GM18868 (cell line): Measurements from ENCODE around the gene KRTAP19-8.
A peak's percentile ranks its signal among the peaks of the same experiment; 100 is the strongest.

Source experiments
- ATAC-seq: cut with Tn5 transposase; IDR thresholded peaks from one replicate; pipeline ENCODE4 v1.9.1; 2021; ENCODE audit warnings: mild to moderate bottlenecking, moderate library complexity; ENCODE audit not compliant: unreplicated experiment

KRTAP19-8 gene

GRCh38 chr21:31012133-31013089, 25.9 kb downstream of the KRTAP19-8 start:
- ATAC-seq, result peak; percentile 62

DNA sequence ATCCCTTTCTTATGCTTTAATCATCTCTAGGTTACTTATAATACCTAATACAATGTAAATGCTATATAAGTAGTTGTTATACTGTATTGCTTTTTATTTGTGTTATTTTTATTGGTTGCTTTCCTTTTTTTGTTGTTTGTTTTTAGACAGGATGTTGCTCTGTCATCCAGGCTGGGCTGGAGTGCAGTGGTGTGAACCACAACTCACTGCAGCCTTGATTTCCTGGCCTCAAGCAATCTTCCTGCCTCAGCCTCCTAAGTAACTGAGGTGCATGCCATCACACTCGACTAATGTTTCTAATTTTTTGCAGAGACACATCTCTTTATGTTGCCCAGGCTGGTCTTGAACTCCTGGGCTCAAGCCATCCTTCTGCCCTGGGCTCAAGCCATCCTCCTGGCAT, 26.9 kb downstream of the KRTAP19-8 start:
- no peak for ATAC-seq

DNA sequence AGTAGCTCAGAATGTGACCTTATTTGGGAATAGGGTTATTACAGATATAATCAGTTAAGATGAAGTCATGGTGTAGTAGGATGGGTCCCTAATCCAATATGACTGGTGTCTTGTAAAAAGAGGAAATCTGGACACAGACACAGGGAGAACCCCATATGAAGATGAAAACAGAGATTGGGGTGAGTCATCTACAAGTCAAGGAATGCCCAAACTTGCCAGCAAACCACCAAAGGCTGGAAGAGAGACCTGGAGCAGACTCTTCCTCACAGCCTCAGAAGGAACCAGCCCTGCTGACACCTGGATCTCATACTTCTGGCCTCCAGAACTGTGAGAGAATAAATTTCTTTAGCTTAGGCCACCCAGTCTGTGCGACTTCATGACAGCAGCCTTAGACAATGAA, 29.9 kb downstream of the KRTAP19-8 start:
- ATAC-seq, result no peak

DNA sequence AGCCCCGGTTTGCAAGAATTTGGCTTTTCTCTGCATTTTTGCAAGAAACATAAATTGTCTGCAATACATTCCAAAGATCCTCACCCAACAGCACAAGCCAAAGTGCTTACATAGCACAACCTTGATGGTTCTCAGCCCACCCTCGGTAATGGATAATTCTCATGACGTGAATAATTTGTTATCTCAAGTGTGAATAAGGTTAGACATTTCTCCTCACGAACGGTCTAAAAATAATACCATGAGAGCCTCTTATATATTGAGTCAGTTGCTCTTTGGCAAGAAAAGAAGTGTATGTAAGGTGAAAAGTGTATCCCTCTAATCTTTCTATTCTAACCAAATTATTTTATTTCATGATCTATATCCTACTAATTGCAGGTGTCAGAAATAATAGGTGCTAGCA, 33.3 kb downstream of the KRTAP19-8 start:
- ATAC-seq, result no peak

GRCh38 chr21:31003471-31003870, 34.8 kb downstream of the KRTAP19-8 start:
- no peak for ATAC-seq

GRCh38 chr21:30997541-30997940, 40.7 kb downstream of the KRTAP19-8 start:
- ATAC-seq, result no peak

GRCh38 chr21:30996728-30997127, 41.5 kb downstream of the KRTAP19-8 start:
- no peak for ATAC-seq

DNA sequence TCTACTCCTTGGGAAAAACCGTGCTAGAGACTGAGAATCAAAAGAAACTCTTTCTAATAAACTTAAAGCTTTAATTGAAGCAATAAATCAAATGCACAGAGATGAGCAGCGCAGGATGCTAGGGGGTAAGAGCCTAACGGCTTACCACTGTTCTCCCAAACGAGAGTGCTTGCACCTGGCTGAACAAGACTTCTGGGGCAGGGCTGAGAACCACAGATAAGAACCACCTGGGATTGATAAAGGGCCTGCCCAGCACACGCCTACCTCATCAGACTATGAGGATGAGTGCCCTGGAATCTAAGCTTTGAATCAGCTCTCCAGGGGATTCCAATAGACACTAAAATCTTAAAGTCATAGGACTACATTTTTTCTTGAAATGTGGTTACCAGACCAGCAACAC, 43.3 kb downstream of the KRTAP19-8 start:
- no peak for ATAC-seq

- no peak for ATAC-seq
Observed at GRCh38 chr21:30990514-30991262, 47.6 kb downstream of the KRTAP19-8 start.

DNA sequence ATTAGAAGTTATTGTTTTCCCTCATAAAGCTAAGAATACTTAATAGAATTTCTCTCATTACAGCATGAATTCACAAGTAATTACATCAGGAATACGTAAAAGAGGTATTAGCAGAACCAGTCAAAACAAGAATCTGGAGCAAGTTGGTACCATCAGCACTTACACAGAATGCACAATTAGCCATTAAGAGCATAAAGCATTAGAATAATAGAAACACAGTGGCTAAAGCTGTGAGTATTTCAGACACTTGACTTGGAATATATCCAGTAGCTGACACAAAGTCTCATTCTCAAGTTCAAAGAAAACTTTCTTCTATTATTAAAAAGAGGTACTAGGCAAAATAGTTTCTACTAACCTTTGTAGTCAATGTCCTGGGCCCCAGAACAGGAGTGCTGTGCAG, 49.6 kb downstream of the KRTAP19-8 start:
- ATAC-seq, result no peak
